K562 (cell line): ENCODE data around the gene TPGS1. TPM values are rescaled to one million over a fixed set of nuclear protein-coding genes. Genes with fewer than 3 reads are reported as not detected.

ENCODE experiments used
- EGR1 ChIP-seq: fragments of 450-650 bp; conservative IDR thresholded peaks from 2 replicates; pipeline ENCODE4 v1.6.1; 2017; ENCODE audit warnings: mild to moderate bottlenecking
- HCFC1 ChIP-seq: IDR thresholded peaks from 2 replicates; pipeline ENCODE4 v1.6.1; 2012; ENCODE audit warnings: low read depth, low read length, improper control_type of control experiment
- KAT8 ChIP-seq: fragments of 450-650 bp; IDR thresholded peaks from 2 replicates; pipeline ENCODE4 v1.6.1; 2016; ENCODE audit warnings: low read depth, mild to moderate bottlenecking
- KLF10 ChIP-seq: fragments of 250-450 bp; sonication (Bioruptor Pico); IDR thresholded peaks from 2 replicates; pipeline ENCODE4 v1.6.1; 2021; ENCODE audit warnings: matching md5 sums
- MCM7 ChIP-seq, 2 experiments: fragments of 450-650 bp; IDR thresholded peaks; 2 replicates each; pipeline ENCODE4 v1.6.1; 2016 to 2018
- PRDM10 ChIP-seq: fragments of 450-650 bp; IDR thresholded peaks from 2 replicates; pipeline ENCODE4 v1.6.1; 2018; ENCODE audit not compliant: partially characterized antibody
- SIN3B ChIP-seq: fragments of 450-650 bp; IDR thresholded peaks from 2 replicates; pipeline ENCODE4 v1.6.1; 2017; ENCODE audit warnings: low read depth, mild to moderate bottlenecking, moderate library complexity
- TGIF2 ChIP-seq: sonication (generic); formaldehyde crosslinking; IDR thresholded peaks from 2 replicates; pipeline ENCODE4 v1.8.1; 2022; ENCODE audit warnings: mild to moderate bottlenecking, missing genetic modification reagents, moderate library complexity
- WHSC1 ChIP-seq: IDR thresholded peaks from one replicate; pipeline ENCODE4 v1.6.1; 2012; ENCODE audit warnings: low read length, control low read depth, inconsistent platforms
- ZFP1 ChIP-seq: fragments of 450-650 bp; formaldehyde crosslinking; IDR thresholded peaks from 2 replicates; pipeline ENCODE4 v1.4.0; 2020; ENCODE audit warnings: mild to moderate bottlenecking, mixed read lengths
- ZFP91 ChIP-seq: sonication (generic); formaldehyde crosslinking; IDR thresholded peaks from 2 replicates; pipeline ENCODE4 v1.8.0; 2022; ENCODE audit warnings: mild to moderate bottlenecking, missing genetic modification reagents
- ZKSCAN3 ChIP-seq: fragments of 250-450 bp; sonication (Bioruptor Pico); IDR thresholded peaks from 2 replicates; pipeline ENCODE4 v1.4.0; 2020
- ZNF197 ChIP-seq: fragments of 200-800 bp; sonication (Bioruptor generic); IDR thresholded peaks from 2 replicates; pipeline ENCODE4 v1.6.1; 2016; ENCODE audit warnings: low read depth, missing genetic modification characterization, missing compliant biosample characterization
- ZNF253 ChIP-seq: fragments of 250-450 bp; sonication (Bioruptor Pico); conservative IDR thresholded peaks from 2 replicates; pipeline ENCODE4 v1.6.1; 2021; ENCODE audit warnings: mild to moderate bottlenecking
- polyA plus RNA-seq, 8 experiments: library from polyadenylated mRNA; depleted of rRNA in 4 of 8; stranded (reverse) in 5 of 8; unstranded in 3 of 8; fragments of >200 nt; fragmentation: Nextera tagmentation in 2 of 8; fragmentation: Illumina TruSeq in 1 of 8; extraction: Ambion mirVana in 2 of 8; extraction: Trizol in 1 of 8; gene quantifications; 2 replicates each; pipeline versions ENCODE4 v1.2.1 to v1.2.3, GENCODE V29; 2011 to 2014; ENCODE audit warnings: inconsistent platforms in 1 of 8, missing spikeins in 1 of 8
- total RNA-seq, 7 experiments: library from RNA; depleted of rRNA in 6 of 7; stranded (reverse); fragments of >200 nt in 6 of 7; fragmentation: Illumina TruSeq in 2 of 7; extraction: Trizol in 2 of 7; gene quantifications; 2 replicates each; pipeline versions ENCODE4 v1.2.1 to v1.2.3, GENCODE V29; 2011 to 2021; ENCODE audit warnings: low replicate concordance in 1 of 7
- TF ChIP-seq, protein P1 (sequence below), 2 experiments: IDR thresholded peaks; 2 replicates each; pipeline ENCODE4 v1.6.1; 2012; ENCODE audit warnings: improper control_type of control experiment in 2 of 2, low read depth in 2 of 2, low read length in 2 of 2, borderline replicate concordance in 1 of 2
- TF ChIP-seq, protein P2 (sequence below): sonication (generic); formaldehyde crosslinking; IDR thresholded peaks from 2 replicates; pipeline ENCODE4 v1.8.1; 2023; ENCODE audit warnings: mild to moderate bottlenecking, missing genetic modification reagents

The TPGS1 gene
- total and polyA plus RNA-seq, 9 of the 15 experiments (the other 6 are each of a cell fraction or from before 2014, with no cell fraction given): 0.30 to 31.6 (median 1.2) TPM; not detected in 2

DNA sequence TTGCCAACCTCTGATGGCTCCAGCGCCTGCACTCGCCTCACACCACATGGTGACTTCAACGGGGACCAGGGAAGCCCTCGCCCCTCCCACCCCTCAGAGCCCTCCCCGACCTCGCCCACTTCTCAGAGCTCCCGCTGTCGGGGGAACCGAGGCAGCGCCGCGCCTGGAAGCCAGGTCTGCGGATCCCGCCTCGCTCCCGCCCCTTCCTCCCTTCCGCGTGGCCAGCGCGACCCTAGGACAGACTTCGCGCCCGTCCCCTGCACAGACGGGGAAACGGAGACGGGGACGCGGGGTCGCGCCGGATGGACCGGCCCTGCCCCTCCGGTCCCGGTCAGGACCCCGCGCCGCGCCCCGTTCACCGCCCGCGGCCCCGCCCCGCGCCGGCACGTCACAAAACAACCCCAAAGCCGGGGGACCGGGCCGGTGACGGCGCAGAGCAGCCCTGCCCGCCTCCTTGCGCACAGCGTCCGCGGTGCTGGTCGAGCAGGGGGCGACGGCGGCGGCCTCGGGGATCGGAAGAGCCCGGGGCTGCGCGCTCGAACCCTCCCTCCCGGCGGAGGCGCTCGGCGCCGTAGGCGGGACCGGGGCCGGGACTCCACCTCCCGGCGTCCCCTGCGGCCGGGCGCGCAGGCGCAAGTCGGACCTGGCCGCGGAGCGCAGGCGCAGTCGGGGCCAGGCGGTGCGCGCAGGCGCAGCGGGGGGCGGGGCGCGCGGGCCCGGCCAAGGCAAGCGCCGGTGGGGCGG lies 23.9 kb downstream of the TPGS1 start (continued):
- TF ChIP-seq, protein P1, sequence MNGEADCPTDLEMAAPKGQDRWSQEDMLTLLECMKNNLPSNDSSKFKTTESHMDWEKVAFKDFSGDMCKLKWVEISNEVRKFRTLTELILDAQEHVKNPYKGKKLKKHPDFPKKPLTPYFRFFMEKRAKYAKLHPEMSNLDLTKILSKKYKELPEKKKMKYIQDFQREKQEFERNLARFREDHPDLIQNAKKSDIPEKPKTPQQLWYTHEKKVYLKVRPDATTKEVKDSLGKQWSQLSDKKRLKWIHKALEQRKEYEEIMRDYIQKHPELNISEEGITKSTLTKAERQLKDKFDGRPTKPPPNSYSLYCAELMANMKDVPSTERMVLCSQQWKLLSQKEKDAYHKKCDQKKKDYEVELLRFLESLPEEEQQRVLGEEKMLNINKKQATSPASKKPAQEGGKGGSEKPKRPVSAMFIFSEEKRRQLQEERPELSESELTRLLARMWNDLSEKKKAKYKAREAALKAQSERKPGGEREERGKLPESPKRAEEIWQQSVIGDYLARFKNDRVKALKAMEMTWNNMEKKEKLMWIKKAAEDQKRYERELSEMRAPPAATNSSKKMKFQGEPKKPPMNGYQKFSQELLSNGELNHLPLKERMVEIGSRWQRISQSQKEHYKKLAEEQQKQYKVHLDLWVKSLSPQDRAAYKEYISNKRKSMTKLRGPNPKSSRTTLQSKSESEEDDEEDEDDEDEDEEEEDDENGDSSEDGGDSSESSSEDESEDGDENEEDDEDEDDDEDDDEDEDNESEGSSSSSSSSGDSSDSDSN (IDR thresholded peaks at IDR 0.05; ENCODE audit: borderline replicate concordance in 1 of 2, low read depth in 2 of 2, low read length in 2 of 2): 0 out of 4 replicates have a peak, but pooled peaks of 1 of the 2 experiments have one; percentile 47
- TF ChIP-seq ZKSCAN3 (CRISPR knock-in tag): no peak
- peak; percentile 52; the same call in 1 of the 2 replicates for TF ChIP-seq SIN3B
- TF ChIP-seq MCM7 (IDR thresholded peaks at IDR 0.05): no peak
- peak; percentile 43 for TF ChIP-seq PRDM10
- no peak for TF ChIP-seq ZFP91 (CRISPR knock-in tag)
- TF ChIP-seq ZFP1: no peak
- TF ChIP-seq KLF10 (CRISPR knock-in tag): no peak
- TF ChIP-seq ZNF197: 0 out of 2 replicates have a peak, but pooled peaks have one; percentile 39
- TF ChIP-seq, protein P2, sequence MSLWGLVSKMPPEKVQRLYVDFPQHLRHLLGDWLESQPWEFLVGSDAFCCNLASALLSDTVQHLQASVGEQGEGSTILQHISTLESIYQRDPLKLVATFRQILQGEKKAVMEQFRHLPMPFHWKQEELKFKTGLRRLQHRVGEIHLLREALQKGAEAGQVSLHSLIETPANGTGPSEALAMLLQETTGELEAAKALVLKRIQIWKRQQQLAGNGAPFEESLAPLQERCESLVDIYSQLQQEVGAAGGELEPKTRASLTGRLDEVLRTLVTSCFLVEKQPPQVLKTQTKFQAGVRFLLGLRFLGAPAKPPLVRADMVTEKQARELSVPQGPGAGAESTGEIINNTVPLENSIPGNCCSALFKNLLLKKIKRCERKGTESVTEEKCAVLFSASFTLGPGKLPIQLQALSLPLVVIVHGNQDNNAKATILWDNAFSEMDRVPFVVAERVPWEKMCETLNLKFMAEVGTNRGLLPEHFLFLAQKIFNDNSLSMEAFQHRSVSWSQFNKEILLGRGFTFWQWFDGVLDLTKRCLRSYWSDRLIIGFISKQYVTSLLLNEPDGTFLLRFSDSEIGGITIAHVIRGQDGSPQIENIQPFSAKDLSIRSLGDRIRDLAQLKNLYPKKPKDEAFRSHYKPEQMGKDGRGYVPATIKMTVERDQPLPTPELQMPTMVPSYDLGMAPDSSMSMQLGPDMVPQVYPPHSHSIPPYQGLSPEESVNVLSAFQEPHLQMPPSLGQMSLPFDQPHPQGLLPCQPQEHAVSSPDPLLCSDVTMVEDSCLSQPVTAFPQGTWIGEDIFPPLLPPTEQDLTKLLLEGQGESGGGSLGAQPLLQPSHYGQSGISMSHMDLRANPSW (CRISPR knock-in tag): no peak
- TF ChIP-seq HCFC1: peak; percentile 90
- no peak for TF ChIP-seq ZNF253 (CRISPR knock-in tag)
- no peak for TF ChIP-seq KAT8
- no peak for TF ChIP-seq EGR1
- TF ChIP-seq WHSC1: no peak
- TF ChIP-seq TGIF2: 0 out of 2 replicates have a peak, but pooled peaks have one; percentile 69
